SK-N-SH treated with all-trans-retinoic acid at 6 μM for 48 hours (cell line): Measurements from ENCODE around the gene CMIP.

Experiments used
- ARNTL ChIP-seq: fragments of 450-650 bp; formaldehyde crosslinking; IDR thresholded peaks from 2 replicates; pipeline ENCODE4 v1.5.0; 2020; ENCODE audit warnings: low read depth, mild to moderate bottlenecking, moderate library complexity, borderline replicate concordance
- ZNF8 ChIP-seq: fragments of 450-650 bp; formaldehyde crosslinking; IDR thresholded peaks from 2 replicates; pipeline ENCODE4 v1.5.0; 2020; ENCODE audit warnings: mild to moderate bottlenecking, moderate library complexity

DNA sequence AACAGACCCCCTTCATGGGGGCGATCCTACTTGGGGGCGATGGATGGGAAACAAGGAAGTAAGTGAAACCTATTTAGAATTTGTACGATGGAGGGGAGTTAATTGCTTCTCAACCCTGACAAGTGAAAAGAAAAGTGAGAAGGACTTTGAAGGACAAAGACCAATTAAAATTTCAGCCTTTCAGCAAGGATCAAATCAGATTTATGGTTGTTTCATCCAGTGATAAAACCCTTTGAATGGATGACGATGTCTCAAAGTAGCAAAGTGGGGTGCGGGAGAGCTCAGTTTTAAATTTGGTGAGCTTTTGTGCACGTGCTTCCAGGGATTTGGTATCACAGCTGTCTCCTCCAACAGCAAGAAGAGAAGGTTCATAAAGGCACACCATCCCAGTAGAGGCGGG lies 51.7 kb downstream of the CMIP start:
- TF ChIP-seq ZNF8 (CRISPR knock-in tag), result no peak
- no peak for TF ChIP-seq ARNTL (CRISPR knock-in tag)
